HEK293 (cell line): Measurements from ENCODE around the gene FNDC3A.

ENCODE experiments used
- CTCF ChIA-PET: fragments of 350-600 bp; formaldehyde crosslinking; extraction: SDS; loops from one replicate; lab custom pipeline; 2021; ENCODE audit warnings: antibody characterized with exemption; lab: Yijun Ruan, JAX
- POLR2A ChIA-PET: fragments of 300-600 bp; formaldehyde crosslinking; extraction: SDS; loops from one replicate; lab custom pipeline; 2020; ENCODE audit warnings: antibody characterized with exemption, inconsistent platforms; lab: Yijun Ruan, JAX
- H3K27ac ChIP-seq: fragments of 200-500 bp; sonication (Bioruptor generic); 2 replicates; pipeline ENCODE4 v1.5.1; 2014; ENCODE audit warnings: low read depth, low read length, control low read depth, inconsistent platforms; ENCODE audit errors: extremely low read depth
- H3K36me3 ChIP-seq, 2 experiments: fragments of 200-500 bp in 1 of 2; sonication (Bioruptor generic) in 1 of 2; 1 replicate in 1 of 2; 2 replicates in 1 of 2; pipeline ENCODE4 v1.5.1; 2014 to 2017; ENCODE audit warnings: inconsistent platforms in 2 of 2, low read length in 2 of 2; ENCODE audit not compliant: control insufficient read depth in 2 of 2, insufficient read depth in 1 of 2
- H3K4me1 ChIP-seq: fragments of 200-500 bp; sonication (Bioruptor generic); 2 replicates; pipeline ENCODE4 v1.5.1; 2014; ENCODE audit warnings: mild to moderate bottlenecking, low read length, inconsistent platforms; ENCODE audit not compliant: control insufficient read depth, insufficient read depth
- H3K4me3 ChIP-seq: 2 replicates; pipeline ENCODE4 v1.5.1; 2011; ENCODE audit warnings: low read depth, mild to moderate bottlenecking, control low read depth, low read length, moderate library complexity
- H3K9me3 ChIP-seq: fragments of 200-500 bp; sonication (Bioruptor generic); 2 replicates; pipeline ENCODE4 v1.5.1; 2014; ENCODE audit warnings: low read depth, low read length, inconsistent platforms; ENCODE audit not compliant: control insufficient read depth, insufficient read depth
- GLIS2 ChIP-seq: fragments of 450-650 bp; formaldehyde crosslinking; IDR thresholded peaks from 2 replicates; pipeline ENCODE4 v1.5.1; 2016; ENCODE audit warnings: missing biosample characterization, missing genetic modification characterization
- KLF10 ChIP-seq: fragments of 450-650 bp; IDR thresholded peaks from 2 replicates; pipeline ENCODE4 v1.5.1; 2018; ENCODE audit warnings: missing biosample characterization, mild to moderate bottlenecking, missing genetic modification characterization
- KLF16 ChIP-seq: fragments of 450-650 bp; formaldehyde crosslinking; IDR thresholded peaks from 2 replicates; pipeline ENCODE4 v1.5.1; 2017; ENCODE audit warnings: missing biosample characterization, missing genetic modification characterization
- KLF7 ChIP-seq: fragments of 450-650 bp; formaldehyde crosslinking; IDR thresholded peaks from 2 replicates; pipeline ENCODE4 v1.5.1; 2016; ENCODE audit warnings: missing biosample characterization, missing genetic modification characterization, borderline replicate concordance
- MZF1 ChIP-seq: fragments of 450-650 bp; formaldehyde crosslinking; IDR thresholded peaks from 2 replicates; pipeline ENCODE4 v1.5.1; 2017; ENCODE audit warnings: missing biosample characterization, missing genetic modification characterization, borderline replicate concordance
- OSR2 ChIP-seq: fragments of 450-650 bp; formaldehyde crosslinking; IDR thresholded peaks from 2 replicates; pipeline ENCODE4 v1.5.1; 2016; ENCODE audit warnings: missing biosample characterization, missing genetic modification characterization
- RBAK ChIP-seq: fragments of 450-650 bp; formaldehyde crosslinking; IDR thresholded peaks from 2 replicates; pipeline ENCODE4 v1.5.1; 2016; ENCODE audit warnings: missing biosample characterization, missing genetic modification characterization
- REPIN1 ChIP-seq: fragments of 450-650 bp; formaldehyde crosslinking; IDR thresholded peaks from 2 replicates; pipeline ENCODE4 v1.5.1; 2017; ENCODE audit warnings: missing biosample characterization, missing genetic modification characterization, low read depth
- SCRT2 ChIP-seq: fragments of 450-650 bp; formaldehyde crosslinking; IDR thresholded peaks from 2 replicates; pipeline ENCODE4 v1.5.1; 2016; ENCODE audit warnings: missing biosample characterization, missing genetic modification characterization
- ZNF10 ChIP-seq: fragments of 450-650 bp; formaldehyde crosslinking; IDR thresholded peaks from 2 replicates; pipeline ENCODE4 v1.5.1; 2017; ENCODE audit warnings: missing biosample characterization, missing genetic modification characterization
- ZNF138 ChIP-seq: fragments of 450-650 bp; formaldehyde crosslinking; IDR thresholded peaks from 2 replicates; pipeline ENCODE4 v1.5.1; 2016; ENCODE audit warnings: missing biosample characterization, missing genetic modification characterization, borderline replicate concordance
- ZNF140 ChIP-seq: fragments of 450-650 bp; formaldehyde crosslinking; IDR thresholded peaks from 2 replicates; pipeline ENCODE4 v1.5.1; 2016; ENCODE audit warnings: missing biosample characterization, missing genetic modification characterization
- ZNF184 ChIP-seq: fragments of 450-650 bp; IDR thresholded peaks from 2 replicates; pipeline ENCODE4 v1.5.1; 2018; ENCODE audit warnings: missing biosample characterization, mild to moderate bottlenecking, missing genetic modification characterization
- ZNF266 ChIP-seq: fragments of 450-650 bp; formaldehyde crosslinking; IDR thresholded peaks from 2 replicates; pipeline ENCODE4 v1.5.1; 2016; ENCODE audit warnings: missing biosample characterization, missing genetic modification characterization, low read depth
- ZNF335 ChIP-seq: fragments of 450-650 bp; formaldehyde crosslinking; conservative IDR thresholded peaks from 2 replicates; pipeline ENCODE4 v1.5.1; 2016; ENCODE audit warnings: missing biosample characterization, missing genetic modification characterization
- ZNF791 ChIP-seq: fragments of 450-650 bp; formaldehyde crosslinking; IDR thresholded peaks from 2 replicates; pipeline ENCODE4 v1.5.1; 2016; ENCODE audit warnings: missing biosample characterization, missing genetic modification characterization
- TF ChIP-seq, protein P1 (sequence below): fragments of 450-650 bp; formaldehyde crosslinking; IDR thresholded peaks from 2 replicates; pipeline ENCODE4 v1.5.1; 2016; ENCODE audit warnings: missing biosample characterization, missing genetic modification characterization
- TF ChIP-seq, protein P2 (sequence below): fragments of 450-650 bp; formaldehyde crosslinking; IDR thresholded peaks from 2 replicates; pipeline ENCODE4 v1.5.1; 2016; ENCODE audit warnings: missing biosample characterization, missing genetic modification characterization
- TF ChIP-seq, protein P3 (sequence below): fragments of 450-650 bp; formaldehyde crosslinking; IDR thresholded peaks from 2 replicates; pipeline ENCODE4 v1.5.1; 2016; ENCODE audit warnings: missing biosample characterization, missing genetic modification characterization
- TF ChIP-seq, protein P4 (sequence below): fragments of 450-650 bp; formaldehyde crosslinking; IDR thresholded peaks from 2 replicates; pipeline ENCODE4 v1.5.0; 2017; ENCODE audit warnings: missing biosample characterization, missing genetic modification characterization, borderline replicate concordance
- TF ChIP-seq, protein P5 (sequence below): fragments of 450-650 bp; formaldehyde crosslinking; IDR thresholded peaks from 2 replicates; pipeline ENCODE4 v1.5.1; 2017; ENCODE audit warnings: missing biosample characterization, missing genetic modification characterization
- TF ChIP-seq, protein P6 (sequence below): fragments of 450-650 bp; formaldehyde crosslinking; IDR thresholded peaks from 2 replicates; pipeline ENCODE4 v1.5.1; 2016; ENCODE audit warnings: missing biosample characterization, missing genetic modification characterization
- TF ChIP-seq, protein P7 (sequence below): fragments of 450-650 bp; formaldehyde crosslinking; IDR thresholded peaks from 2 replicates; pipeline ENCODE4 v1.5.1; 2016; ENCODE audit warnings: missing biosample characterization, missing genetic modification characterization

The FNDC3A gene

DNA sequence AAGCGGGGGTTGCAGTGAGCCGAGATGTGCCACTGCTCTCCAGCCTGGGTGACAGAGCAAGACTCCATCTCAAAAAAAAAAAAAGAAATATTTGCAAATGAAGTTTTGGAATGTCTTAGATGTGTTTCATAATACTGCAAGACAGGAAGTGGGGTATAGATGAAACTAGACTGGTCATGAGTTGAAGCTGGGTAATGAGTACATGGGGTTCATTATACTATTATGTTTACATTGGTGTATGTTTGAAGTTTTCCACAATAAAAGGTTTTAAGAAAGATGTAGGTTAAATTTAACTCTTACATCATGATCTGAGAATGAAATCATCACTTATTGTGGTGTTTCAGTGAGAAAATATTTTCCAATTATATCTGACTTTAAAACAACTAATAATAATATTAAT, 19.0 kb downstream of the FNDC3A start:
- TF ChIP-seq ZNF791 (tag by site-specific recombination): no peak
- TF ChIP-seq, protein P1, sequence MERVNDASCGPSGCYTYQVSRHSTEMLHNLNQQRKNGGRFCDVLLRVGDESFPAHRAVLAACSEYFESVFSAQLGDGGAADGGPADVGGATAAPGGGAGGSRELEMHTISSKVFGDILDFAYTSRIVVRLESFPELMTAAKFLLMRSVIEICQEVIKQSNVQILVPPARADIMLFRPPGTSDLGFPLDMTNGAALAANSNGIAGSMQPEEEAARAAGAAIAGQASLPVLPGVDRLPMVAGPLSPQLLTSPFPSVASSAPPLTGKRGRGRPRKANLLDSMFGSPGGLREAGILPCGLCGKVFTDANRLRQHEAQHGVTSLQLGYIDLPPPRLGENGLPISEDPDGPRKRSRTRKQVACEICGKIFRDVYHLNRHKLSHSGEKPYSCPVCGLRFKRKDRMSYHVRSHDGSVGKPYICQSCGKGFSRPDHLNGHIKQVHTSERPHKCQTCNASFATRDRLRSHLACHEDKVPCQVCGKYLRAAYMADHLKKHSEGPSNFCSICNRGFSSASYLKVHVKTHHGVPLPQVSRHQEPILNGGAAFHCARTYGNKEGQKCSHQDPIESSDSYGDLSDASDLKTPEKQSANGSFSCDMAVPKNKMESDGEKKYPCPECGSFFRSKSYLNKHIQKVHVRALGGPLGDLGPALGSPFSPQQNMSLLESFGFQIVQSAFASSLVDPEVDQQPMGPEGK: no peak
- TF ChIP-seq MZF1 (tag by site-specific recombination): no peak
- no peak for TF ChIP-seq KLF7
- TF ChIP-seq, protein P2, sequence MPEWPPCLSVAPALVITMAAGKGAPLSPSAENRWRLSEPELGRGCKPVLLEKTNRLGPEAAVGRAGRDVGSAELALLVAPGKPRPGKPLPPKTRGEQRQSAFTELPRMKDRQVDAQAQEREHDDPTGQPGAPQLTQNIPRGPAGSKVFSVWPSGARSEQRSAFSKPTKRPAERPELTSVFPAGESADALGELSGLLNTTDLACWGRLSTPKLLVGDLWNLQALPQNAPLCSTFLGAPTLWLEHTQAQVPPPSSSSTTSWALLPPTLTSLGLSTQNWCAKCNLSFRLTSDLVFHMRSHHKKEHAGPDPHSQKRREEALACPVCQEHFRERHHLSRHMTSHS (tag by site-specific recombination): no peak
- TF ChIP-seq, protein P3, sequence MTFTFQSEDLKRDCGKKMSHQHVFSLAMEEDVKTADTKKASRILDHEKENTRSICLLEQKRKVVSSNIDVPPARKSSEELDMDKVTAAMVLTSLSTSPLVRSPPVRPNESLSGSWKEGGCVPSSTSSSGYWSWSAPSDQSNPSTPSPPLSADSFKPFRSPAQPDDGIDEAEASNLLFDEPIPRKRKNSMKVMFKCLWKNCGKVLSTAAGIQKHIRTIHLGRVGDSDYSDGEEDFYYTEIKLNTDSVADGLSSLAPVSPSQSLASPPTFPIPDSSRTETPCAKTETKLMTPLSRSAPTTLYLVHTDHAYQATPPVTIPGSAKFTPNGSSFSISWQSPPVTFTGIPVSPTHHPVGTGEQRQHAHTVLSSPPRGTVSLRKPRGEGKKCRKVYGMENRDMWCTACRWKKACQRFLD (tag by site-specific recombination): no peak
- TF ChIP-seq, protein P4, sequence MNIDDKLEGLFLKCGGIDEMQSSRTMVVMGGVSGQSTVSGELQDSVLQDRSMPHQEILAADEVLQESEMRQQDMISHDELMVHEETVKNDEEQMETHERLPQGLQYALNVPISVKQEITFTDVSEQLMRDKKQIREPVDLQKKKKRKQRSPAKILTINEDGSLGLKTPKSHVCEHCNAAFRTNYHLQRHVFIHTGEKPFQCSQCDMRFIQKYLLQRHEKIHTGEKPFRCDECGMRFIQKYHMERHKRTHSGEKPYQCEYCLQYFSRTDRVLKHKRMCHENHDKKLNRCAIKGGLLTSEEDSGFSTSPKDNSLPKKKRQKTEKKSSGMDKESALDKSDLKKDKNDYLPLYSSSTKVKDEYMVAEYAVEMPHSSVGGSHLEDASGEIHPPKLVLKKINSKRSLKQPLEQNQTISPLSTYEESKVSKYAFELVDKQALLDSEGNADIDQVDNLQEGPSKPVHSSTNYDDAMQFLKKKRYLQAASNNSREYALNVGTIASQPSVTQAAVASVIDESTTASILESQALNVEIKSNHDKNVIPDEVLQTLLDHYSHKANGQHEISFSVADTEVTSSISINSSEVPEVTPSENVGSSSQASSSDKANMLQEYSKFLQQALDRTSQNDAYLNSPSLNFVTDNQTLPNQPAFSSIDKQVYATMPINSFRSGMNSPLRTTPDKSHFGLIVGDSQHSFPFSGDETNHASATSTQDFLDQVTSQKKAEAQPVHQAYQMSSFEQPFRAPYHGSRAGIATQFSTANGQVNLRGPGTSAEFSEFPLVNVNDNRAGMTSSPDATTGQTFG (tag by site-specific recombination): no peak
- TF ChIP-seq, protein P5, sequence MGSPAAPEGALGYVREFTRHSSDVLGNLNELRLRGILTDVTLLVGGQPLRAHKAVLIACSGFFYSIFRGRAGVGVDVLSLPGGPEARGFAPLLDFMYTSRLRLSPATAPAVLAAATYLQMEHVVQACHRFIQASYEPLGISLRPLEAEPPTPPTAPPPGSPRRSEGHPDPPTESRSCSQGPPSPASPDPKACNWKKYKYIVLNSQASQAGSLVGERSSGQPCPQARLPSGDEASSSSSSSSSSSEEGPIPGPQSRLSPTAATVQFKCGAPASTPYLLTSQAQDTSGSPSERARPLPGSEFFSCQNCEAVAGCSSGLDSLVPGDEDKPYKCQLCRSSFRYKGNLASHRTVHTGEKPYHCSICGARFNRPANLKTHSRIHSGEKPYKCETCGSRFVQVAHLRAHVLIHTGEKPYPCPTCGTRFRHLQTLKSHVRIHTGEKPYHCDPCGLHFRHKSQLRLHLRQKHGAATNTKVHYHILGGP (tag by site-specific recombination): no peak
- TF ChIP-seq KLF16: no peak
- TF ChIP-seq, protein P6, sequence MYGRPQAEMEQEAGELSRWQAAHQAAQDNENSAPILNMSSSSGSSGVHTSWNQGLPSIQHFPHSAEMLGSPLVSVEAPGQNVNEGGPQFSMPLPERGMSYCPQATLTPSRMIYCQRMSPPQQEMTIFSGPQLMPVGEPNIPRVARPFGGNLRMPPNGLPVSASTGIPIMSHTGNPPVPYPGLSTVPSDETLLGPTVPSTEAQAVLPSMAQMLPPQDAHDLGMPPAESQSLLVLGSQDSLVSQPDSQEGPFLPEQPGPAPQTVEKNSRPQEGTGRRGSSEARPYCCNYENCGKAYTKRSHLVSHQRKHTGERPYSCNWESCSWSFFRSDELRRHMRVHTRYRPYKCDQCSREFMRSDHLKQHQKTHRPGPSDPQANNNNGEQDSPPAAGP (tag by site-specific recombination): no peak
- no peak for TF ChIP-seq KLF10 (tag by site-specific recombination)
- no peak for TF ChIP-seq REPIN1
- Histone ChIP-seq H3K4me1 (no peaks in the 10 kb centered on the region), H3K4me3 (no peak overlapping the region), H3K27ac (no peak overlapping the region), H3K36me3 (no peaks in the 10 kb centered on the region), H3K9me3 (no peaks in the 10 kb centered on the region)
- ChIA-PET POLR2A (no interaction called here), CTCF (no interaction called here)

DNA sequence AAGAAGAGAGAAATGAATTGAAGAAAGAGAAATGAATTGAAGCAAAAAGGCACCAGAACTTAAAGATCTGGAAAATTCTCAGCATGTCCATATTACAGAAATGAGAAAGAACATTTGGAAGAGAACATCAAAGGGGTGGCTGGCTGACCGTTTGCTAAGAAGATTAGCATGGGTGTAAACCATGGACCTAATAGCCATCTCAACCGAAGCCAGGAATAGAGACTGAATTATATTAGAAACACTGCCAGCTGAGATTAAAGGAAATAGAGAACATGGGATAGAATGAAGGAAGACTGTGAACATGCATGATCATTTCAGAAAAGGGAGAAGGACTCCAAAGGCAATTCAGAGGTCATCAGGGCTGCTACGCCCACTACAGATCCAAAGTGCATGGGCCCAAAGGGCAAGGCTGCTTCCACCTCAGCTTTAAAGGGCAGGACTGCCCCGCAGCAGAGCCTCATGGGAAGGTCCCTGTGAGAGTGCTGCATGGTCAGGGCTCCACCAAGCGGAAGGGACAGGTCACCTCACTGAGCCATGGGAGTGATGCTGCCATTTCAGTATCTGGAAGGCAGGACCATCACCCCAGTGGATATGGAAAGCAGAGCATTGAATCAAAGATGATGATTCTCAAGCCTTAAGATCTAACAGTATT, 23.1 kb downstream of the FNDC3A start:
- H3K9me3 ChIP-seq: no peaks in the 10 kb centered on the region
- no peaks in the 10 kb centered on the region for H3K4me1 ChIP-seq
- ChIA-PET CTCF (no interaction called here), POLR2A (no interaction called here)
- H3K4me3 ChIP-seq: no peak overlapping the region
- TF ChIP-seq, protein P6 (tag by site-specific recombination): no peak
- TF ChIP-seq ZNF10 (no peak), ZNF335 (tag by site-specific recombination) (no peak), OSR2 (tag by site-specific recombination) (no peak), ZNF266 (tag by site-specific recombination) (no peak), ZNF138 (tag by site-specific recombination) (no peak), GLIS2 (tag by site-specific recombination) (no peak), RBAK (no peak), KLF7 (no peak), ZNF184 (no peak), ZNF140 (tag by site-specific recombination) (no peak), SCRT2 (tag by site-specific recombination) (no peak)
- TF ChIP-seq, protein P7, sequence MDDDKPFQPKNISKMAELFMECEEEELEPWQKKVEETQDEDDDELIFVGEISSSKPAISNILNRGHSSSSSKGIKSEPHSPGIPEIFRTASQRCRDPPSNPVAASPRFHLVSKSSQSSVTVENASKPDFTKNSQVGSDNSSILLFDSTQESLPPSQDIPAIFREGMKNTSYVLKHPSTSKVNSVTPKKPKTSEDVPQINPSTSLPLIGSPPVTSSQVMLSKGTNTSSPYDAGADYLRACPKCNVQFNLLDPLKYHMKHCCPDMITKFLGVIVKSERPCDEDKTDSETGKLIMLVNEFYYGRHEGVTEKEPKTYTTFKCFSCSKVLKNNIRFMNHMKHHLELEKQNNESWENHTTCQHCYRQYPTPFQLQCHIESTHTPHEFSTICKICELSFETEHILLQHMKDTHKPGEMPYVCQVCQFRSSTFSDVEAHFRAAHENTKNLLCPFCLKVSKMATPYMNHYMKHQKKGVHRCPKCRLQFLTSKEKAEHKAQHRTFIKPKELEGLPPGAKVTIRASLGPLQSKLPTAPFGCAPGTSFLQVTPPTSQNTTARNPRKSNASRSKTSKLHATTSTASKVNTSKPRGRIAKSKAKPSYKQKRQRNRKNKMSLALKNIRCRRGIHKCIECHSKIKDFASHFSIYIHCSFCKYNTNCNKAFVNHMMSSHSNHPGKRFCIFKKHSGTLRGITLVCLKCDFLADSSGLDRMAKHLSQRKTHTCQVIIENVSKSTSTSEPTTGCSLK (tag by site-specific recombination): no peak
- no peaks in the 10 kb centered on the region for H3K36me3 ChIP-seq
- H3K27ac ChIP-seq: no peak overlapping the region
